Nephron (organoid): Measurements from ENCODE around the gene TNKS2.

Experiments used
- H3K27ac Mint-ChIP-seq, 3 experiments: 2 replicates each; pipeline ENCODE4 v1.8.0; 2020; ENCODE audit warnings: mixed read lengths in 3 of 3, mild to moderate bottlenecking in 2 of 3, moderate library complexity in 1 of 3
- H3K27me3 Mint-ChIP-seq: 2 replicates; pipeline ENCODE4 v1.8.0; 2021; ENCODE audit warnings: low read depth, mild to moderate bottlenecking, moderate library complexity, mixed read lengths
- H3K36me3 Mint-ChIP-seq: 2 replicates; pipeline ENCODE4 v1.8.0; 2020; ENCODE audit warnings: low read depth, mixed read lengths
- H3K4me1 Mint-ChIP-seq: 2 replicates; pipeline ENCODE4 v1.8.0; 2020; ENCODE audit warnings: mixed read lengths
- H3K4me3 Mint-ChIP-seq, 3 experiments: 2 replicates each; pipeline ENCODE4 v1.8.0; 2020; ENCODE audit warnings: mild to moderate bottlenecking in 3 of 3, mixed read lengths in 3 of 3, moderate library complexity in 2 of 3
- H3K9me3 Mint-ChIP-seq: 2 replicates; pipeline ENCODE4 v1.8.0; 2020; ENCODE audit warnings: mixed read lengths
- TF ChIP-seq, protein P1 (sequence below), 3 experiments: fragments of 200-600 bp; sonication (generic); IDR thresholded peaks; one replicate each; pipeline ENCODE4 v1.5.0; 2021; ENCODE audit warnings: antibody characterized with exemption in 3 of 3; ENCODE audit not compliant: unreplicated experiment in 3 of 3

TNKS2 gene

GRCh38 chr10:91880310-91880709 is 82.1 kb downstream of the TNKS2 start:
- TF ChIP-seq, protein P1, sequence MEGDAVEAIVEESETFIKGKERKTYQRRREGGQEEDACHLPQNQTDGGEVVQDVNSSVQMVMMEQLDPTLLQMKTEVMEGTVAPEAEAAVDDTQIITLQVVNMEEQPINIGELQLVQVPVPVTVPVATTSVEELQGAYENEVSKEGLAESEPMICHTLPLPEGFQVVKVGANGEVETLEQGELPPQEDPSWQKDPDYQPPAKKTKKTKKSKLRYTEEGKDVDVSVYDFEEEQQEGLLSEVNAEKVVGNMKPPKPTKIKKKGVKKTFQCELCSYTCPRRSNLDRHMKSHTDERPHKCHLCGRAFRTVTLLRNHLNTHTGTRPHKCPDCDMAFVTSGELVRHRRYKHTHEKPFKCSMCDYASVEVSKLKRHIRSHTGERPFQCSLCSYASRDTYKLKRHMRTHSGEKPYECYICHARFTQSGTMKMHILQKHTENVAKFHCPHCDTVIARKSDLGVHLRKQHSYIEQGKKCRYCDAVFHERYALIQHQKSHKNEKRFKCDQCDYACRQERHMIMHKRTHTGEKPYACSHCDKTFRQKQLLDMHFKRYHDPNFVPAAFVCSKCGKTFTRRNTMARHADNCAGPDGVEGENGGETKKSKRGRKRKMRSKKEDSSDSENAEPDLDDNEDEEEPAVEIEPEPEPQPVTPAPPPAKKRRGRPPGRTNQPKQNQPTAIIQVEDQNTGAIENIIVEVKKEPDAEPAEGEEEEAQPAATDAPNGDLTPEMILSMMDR (IDR thresholded peaks at IDR 0.05; ENCODE audit: unreplicated experiment in 3 of 3), result no peak
- Mint-ChIP-seq H3K9me3 (no peaks in the 10 kb centered on the region), H3K27ac (no peak overlapping the region), H3K4me1 (peaks cover 33% of the 10 kb centered on the region), H3K36me3 (no peaks in the 10 kb centered on the region), H3K4me3 (no peak overlapping the region), H3K27me3 (no peaks in the 10 kb centered on the region)

DNA sequence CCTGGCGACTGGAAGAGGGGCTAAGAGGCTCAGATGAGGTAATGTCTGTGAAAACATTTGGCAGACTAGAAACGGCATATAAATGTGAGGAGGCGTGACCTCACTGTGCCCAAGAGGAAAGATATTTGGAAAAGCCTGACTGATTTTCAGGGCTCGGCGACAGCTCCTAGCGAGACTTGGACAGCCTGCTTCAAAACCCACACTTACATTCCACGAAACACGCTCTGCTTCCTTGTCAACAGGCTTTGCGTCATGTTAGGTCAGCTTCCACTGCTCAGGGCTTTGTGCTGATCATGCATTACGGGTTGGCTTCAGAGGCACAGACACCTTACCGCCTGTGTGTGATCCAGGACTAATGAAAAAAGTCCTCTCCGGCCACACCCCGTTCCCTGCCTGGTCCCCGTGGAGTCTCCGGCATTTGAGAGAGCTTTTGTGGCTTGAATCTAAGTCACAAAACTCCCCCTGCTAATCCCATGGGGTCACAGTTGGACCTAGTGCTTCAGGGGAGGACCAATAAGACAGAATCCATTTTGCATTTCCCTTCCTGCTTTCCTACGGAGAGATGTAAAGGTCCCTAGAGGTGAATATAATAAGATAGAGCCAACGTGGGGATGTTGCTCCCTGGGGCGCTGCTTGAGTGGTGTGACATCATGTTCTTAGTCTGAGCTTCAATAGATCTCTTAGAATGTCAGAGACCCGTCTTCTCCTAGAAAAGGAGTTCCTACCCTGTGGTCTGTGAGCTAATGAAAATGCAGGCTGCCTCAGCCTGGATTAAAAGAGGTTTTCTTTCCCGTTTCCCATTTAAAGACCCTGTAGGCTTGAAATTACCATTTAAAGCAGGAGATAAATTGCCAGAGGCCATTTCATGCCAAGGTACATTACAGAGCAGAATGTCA is 85.6 kb downstream of the TNKS2 start:
- H3K27ac Mint-ChIP-seq, result peak overlapping the region; percentile 85 to 90 (median 86)
- H3K4me3 Mint-ChIP-seq, result peak overlapping the region; percentile 54 to 59 (median 58)
- no peaks in the 10 kb centered on the region for H3K36me3 Mint-ChIP-seq
- TF ChIP-seq, protein P1 (IDR thresholded peaks at IDR 0.05; ENCODE audit: unreplicated experiment in 3 of 3), result no peak
- H3K9me3 Mint-ChIP-seq, result no peaks in the 10 kb centered on the region
- no peaks in the 10 kb centered on the region for H3K27me3 Mint-ChIP-seq
- peaks cover 54% of the 10 kb centered on the region for H3K4me1 Mint-ChIP-seq

DNA sequence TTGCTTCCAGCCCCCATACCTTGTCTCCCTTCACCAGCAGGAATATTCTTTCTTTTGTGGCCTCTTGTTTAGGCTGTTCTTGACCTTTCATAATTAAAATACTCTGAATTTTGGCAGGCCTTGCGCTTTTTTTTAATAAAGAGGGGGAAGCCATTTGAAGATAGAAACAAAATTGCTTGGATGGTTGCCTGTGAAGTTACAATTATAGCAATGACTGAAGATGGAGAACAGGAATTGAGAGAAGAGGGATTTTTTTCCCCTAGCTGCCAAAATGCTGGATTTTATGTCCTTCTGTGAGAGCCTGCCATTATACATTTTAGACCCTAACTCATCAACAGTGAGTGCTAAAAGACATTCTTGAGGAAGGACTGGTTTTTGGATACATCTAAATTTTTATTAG is 86.3 kb downstream of the TNKS2 start:
- Mint-ChIP-seq H3K9me3 (no peaks in the 10 kb centered on the region), H3K4me1 (peaks cover 55% of the 10 kb centered on the region), H3K27ac (peak overlapping the region; percentile 85 to 90 (median 86)), H3K36me3 (no peaks in the 10 kb centered on the region), H3K4me3 (peak overlapping the region in 2 of 3 experiments; percentile 54 to 59), H3K27me3 (no peaks in the 10 kb centered on the region)
- TF ChIP-seq, protein P1 (IDR thresholded peaks at IDR 0.05; ENCODE audit: unreplicated experiment in 3 of 3), result no peak

DNA sequence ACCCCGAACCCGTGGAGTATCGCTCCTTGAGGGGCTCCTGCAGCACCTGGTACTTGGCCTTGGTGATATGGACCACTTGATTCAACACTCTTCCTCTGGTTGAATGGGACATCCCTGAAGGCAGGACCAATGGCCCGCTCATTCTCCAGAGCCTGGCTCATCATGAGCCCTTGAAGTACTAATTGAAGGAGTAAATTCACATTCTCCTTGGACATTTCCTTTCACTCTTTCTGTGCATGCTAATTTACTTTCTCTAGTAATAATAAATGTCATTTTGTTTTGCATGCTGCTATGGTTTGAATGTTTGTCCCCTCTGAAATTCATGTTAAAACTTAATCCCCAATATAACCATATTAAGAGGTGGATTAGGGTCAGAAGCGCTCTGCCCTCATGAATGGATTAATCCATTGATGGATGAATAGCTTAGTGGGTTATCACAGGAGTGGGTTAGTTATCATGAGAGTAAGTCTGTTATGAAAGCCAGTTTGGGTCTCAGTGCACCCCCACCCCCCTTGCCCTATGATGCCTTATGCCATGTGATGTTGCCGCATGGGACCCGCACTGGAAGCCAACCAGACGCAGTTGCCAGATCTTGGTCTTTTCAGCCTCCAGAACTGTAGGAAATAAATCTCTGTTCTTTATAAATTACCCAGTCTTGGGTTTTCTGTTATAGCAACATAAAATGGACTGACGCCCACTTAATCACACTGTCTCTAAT is 87.3 kb downstream of the TNKS2 start:
- Mint-ChIP-seq H3K27me3 (no peaks in the 10 kb centered on the region), H3K27ac (peak overlapping the region; percentile 85 to 90 (median 86)), H3K36me3 (no peaks in the 10 kb centered on the region), H3K4me1 (peaks cover 47% of the 10 kb centered on the region), H3K9me3 (no peaks in the 10 kb centered on the region), H3K4me3 (peak overlapping the region; percentile 39 to 51 (median 45))
- TF ChIP-seq, protein P1 (IDR thresholded peaks at IDR 0.05; ENCODE audit: unreplicated experiment in 3 of 3), result no peak

GRCh38 chr10:91886954-91887271 is 88.7 kb downstream of the TNKS2 start:
- H3K36me3 Mint-ChIP-seq, result no peaks in the 10 kb centered on the region
- peaks cover 47% of the 10 kb centered on the region for H3K4me1 Mint-ChIP-seq
- TF ChIP-seq, protein P1 (IDR thresholded peaks at IDR 0.05; ENCODE audit: unreplicated experiment in 3 of 3), result no peak
- H3K27me3 Mint-ChIP-seq, result no peaks in the 10 kb centered on the region
- peak overlapping the region; percentile 93 to 98 (median 94) for H3K27ac Mint-ChIP-seq
- no peaks in the 10 kb centered on the region for H3K9me3 Mint-ChIP-seq
- peak overlapping the region; percentile 85 to 93 (median 90) for H3K4me3 Mint-ChIP-seq
